GM12874 (cell line): ENCODE measurements around the gene HEATR5A.

ENCODE experiments used
- TF ChIP-seq, protein P1 (sequence below): IDR thresholded peaks from 2 replicates; pipeline ENCODE4 v1.5.1; 2011; ENCODE audit warnings: low read depth, mild to moderate bottlenecking, control low read depth, low read length, moderate library complexity; ENCODE audit not compliant: insufficient read depth

Gene HEATR5A

DNA sequence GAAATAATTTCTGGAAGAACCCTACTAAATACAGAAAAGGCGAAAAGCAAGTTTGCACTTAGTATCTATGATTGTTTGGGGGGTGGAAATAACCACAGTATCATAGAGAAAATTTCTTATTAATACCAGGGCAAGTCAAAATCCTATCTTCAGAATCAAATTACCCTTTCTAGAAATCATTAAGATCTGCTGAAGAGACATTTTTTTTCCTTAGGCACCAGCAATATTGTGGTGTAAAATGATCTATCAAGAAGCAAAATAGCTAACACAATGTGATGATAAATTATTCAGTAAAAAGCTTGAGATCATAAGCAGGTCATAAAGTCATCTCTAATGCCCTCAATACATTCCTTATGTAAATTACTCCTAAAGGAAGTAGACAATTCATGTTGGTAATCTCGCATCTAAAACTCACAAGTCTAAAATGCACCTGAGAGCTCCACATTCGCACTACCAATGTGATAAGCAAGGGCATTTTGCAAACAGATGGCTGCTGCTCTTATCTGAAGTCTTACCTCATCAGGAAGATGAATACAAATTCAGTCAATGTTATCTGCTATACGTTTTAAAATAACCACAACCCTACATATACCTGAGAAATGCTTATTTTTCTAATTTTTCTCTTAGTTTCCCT is 14.6 kb downstream of the HEATR5A start:
- TF ChIP-seq, protein P1, sequence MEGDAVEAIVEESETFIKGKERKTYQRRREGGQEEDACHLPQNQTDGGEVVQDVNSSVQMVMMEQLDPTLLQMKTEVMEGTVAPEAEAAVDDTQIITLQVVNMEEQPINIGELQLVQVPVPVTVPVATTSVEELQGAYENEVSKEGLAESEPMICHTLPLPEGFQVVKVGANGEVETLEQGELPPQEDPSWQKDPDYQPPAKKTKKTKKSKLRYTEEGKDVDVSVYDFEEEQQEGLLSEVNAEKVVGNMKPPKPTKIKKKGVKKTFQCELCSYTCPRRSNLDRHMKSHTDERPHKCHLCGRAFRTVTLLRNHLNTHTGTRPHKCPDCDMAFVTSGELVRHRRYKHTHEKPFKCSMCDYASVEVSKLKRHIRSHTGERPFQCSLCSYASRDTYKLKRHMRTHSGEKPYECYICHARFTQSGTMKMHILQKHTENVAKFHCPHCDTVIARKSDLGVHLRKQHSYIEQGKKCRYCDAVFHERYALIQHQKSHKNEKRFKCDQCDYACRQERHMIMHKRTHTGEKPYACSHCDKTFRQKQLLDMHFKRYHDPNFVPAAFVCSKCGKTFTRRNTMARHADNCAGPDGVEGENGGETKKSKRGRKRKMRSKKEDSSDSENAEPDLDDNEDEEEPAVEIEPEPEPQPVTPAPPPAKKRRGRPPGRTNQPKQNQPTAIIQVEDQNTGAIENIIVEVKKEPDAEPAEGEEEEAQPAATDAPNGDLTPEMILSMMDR = no peak

DNA sequence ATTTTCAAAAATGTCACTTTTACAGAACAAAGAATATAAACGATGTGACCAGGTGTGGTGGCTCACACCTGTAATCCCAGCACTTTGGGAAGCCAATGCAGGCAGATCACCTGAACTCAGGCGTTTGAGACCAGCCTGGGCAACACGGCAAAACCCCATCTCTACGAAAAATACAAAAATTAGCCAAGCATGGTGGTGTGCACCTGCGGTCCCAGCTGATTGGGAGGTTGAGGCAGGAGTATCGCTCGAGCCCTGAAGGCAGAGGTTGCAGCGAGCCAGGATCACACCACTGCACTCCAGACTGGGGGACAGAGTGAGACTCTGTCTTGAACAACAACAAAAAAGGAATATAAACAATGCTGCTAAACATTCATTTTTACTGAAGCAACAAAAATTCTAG is 15.2 kb downstream of the HEATR5A start:
- TF ChIP-seq, protein P1 = no peak

DNA sequence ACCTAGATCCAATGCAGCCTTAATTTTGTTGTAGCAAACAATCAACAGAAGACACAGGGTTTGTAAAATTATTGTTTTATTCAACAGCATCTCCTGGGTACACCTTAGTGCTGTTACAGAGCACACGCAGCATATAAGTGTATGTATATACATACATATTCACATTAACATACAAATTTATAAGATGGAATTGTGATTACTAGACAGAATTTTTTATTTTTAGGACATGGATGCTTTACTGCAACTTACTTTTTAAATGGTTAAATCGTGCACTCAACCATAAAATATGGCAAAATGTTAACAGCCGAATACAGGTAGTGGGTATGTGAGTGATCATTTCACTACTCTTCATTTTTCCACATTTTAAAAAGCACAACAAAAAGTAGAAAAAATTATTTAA is 16.6 kb downstream of the HEATR5A start:
- TF ChIP-seq, protein P1 = no peak

DNA sequence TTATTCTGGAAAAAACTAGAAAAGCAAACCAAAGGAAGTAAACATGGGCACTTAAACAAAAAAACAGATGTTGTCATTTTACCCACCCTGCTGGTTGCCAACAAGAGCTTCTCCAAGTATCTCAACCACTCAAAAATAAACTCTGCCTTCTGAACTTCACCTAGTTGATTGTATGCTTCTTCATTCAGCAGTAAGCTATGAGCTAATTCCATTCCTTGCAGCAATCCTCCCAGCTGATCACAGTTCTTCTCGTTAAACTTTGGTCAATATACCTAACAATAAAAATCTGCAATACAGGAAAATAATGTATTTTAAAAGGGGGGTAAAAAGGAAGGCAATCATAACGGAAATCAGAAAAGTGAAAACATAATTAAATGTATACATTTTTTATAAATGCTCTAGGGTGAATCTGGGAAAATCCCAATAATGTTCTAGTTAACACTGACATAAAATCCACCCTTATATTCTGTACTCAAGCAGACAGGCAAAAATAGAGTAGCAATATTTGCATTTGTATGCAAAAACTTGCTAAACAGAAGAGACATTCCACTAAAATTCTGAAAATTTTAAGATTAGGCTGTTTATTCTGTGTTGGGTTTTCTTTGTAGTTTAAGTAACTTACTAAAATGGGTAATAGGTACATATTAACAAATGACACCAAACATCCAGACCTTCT is 17.4 kb downstream of the HEATR5A start:
- TF ChIP-seq, protein P1 = no peak

DNA sequence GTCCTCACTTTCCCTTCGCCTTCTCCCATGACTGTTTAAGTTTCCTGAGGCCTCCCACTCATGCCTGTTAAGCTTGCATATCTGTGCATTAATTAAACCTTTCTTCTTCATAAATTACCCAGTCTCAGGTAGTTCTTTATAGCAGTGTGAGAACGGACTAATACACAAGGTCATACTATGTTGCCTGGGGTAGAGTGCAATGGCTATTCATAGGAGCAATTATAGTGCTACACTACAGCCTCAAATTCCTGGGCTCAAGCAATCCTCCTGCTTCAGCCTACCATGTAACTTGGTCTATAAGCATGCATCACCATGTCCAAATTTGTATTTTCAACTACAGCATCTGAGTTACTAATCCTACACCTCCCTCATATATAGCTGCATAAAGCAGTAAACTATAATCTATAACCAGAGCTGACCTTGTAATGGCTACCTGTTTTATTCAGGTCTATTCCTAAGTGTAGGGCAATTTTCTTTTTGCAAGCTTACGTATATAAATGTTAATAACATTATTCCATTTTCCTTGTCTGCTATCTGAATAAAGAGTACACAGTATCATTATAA is 18.9 kb downstream of the HEATR5A start:
- TF ChIP-seq, protein P1 = no peak

DNA sequence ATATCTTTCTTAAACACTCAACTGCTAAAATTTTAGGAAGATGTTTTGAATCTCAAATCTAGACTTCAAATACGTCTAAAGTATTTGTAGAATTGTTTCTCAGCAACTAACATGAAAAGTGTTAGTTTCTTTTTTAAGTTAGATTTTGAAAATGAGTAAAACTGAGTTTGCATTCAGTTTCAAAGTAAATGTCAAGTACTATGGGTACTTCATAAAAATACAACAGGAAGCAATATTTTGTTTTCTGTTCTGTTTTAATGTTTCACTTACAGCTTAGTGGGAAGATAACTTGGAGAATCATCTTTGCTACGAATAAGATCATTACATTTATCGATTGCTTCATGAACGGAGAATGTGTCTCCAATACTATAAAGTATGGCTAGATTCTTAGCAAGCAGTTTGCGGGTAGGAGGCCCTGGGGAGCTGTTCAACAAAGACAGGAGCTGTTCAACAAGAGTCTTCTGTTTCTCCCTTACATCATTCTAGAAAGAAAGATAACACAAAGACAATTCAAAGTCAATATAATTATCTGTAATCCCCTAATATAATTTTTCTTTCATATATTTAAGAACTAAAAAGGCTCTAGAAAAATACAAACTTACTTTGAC is 20.2 kb downstream of the HEATR5A start:
- TF ChIP-seq, protein P1 = no peak

DNA sequence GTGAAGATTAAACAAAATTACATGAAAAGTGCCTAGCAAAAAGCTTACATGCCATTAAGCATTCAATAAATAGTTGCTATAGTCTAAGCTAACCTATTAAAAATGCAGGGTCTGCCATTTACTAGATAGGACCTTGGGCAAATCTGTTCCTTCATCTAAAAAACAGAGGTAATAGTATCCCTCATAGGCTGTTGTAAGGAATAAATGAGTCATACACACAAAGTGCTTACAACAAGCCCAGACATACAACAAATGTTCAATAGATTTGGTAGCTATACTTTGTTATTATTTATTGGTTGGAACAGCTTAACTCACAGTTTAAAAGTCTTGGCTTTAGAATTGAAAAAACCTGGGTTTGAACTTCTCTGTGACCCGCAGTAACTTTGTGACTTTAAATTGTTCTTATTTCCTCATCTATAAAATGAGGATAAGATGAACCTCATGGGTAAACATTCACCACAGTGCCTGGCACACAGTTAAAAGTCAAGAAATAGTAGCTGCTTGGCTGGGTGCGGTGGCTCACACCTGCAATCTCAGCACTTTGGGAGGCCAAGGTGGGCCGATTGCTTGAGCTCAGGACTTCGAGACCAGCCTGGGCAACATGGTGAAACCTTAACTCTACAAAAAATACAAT is 24.7 kb downstream of the HEATR5A start:
- TF ChIP-seq, protein P1 = no peak
